ENCODE data around the gene AATF. TPM values are rescaled to one million over a fixed set of nuclear protein-coding genes. Genes with fewer than 3 reads are reported as not detected.

The AATF gene
- total RNA-seq, 1 experiment from 2014 or later, result 87.6 TPM

GRCh38 chr17:37026531-37026869, 77.7 kb downstream of the AATF start:
- intact Hi-C loops (cut with micrococcal nuclease; ENCODE audit: unreplicated experiment), result no loop called here
- H3K9me3 Mint-ChIP-seq (ENCODE audit: unreplicated experiment), result no peaks in the 10 kb centered on the region
- peaks cover 21% of the 10 kb centered on the region for H3K4me1 Mint-ChIP-seq (ENCODE audit: low read depth, unreplicated experiment)
- CTCF ChIA-PET, result no interaction called here
- Histone ChIP-seq H3K4me3 (ENCODE audit: low read depth, low read length) (no peak overlapping the region), H3K9me3 (no peaks in the 10 kb centered on the region), H3K4me1 (peaks cover 11% of the 10 kb centered on the region), H3K36me3 (ENCODE audit: control insufficient read depth, insufficient read depth, low read length) (no peaks in the 10 kb centered on the region), H3K27me3 (replicated peaks; ENCODE audit: control insufficient read depth, insufficient read depth, low read length) (no peaks in the 10 kb centered on the region)
- DNase-seq, result no peak
- H3K27ac Mint-ChIP-seq (ENCODE audit: unreplicated experiment), result no peak overlapping the region
- TF ChIP-seq, protein P1, sequence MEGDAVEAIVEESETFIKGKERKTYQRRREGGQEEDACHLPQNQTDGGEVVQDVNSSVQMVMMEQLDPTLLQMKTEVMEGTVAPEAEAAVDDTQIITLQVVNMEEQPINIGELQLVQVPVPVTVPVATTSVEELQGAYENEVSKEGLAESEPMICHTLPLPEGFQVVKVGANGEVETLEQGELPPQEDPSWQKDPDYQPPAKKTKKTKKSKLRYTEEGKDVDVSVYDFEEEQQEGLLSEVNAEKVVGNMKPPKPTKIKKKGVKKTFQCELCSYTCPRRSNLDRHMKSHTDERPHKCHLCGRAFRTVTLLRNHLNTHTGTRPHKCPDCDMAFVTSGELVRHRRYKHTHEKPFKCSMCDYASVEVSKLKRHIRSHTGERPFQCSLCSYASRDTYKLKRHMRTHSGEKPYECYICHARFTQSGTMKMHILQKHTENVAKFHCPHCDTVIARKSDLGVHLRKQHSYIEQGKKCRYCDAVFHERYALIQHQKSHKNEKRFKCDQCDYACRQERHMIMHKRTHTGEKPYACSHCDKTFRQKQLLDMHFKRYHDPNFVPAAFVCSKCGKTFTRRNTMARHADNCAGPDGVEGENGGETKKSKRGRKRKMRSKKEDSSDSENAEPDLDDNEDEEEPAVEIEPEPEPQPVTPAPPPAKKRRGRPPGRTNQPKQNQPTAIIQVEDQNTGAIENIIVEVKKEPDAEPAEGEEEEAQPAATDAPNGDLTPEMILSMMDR (IDR thresholded peaks at IDR 0.05; ENCODE audit: insufficient read depth in 1 of 2, low read depth in 1 of 2, low read length in 1 of 2, severe bottlenecking in 1 of 2, unreplicated experiment in 1 of 2), result no peak
- no peak overlapping the region for H3K4me3 Mint-ChIP-seq (ENCODE audit: unreplicated experiment)
- POLR2A ChIA-PET, result no interaction called here
- no peaks in the 10 kb centered on the region for H3K36me3 Mint-ChIP-seq (ENCODE audit: insufficient read depth, unreplicated experiment)
- no peaks in the 10 kb centered on the region for H3K27me3 Mint-ChIP-seq (ENCODE audit: insufficient read depth, unreplicated experiment)
- no TSS peak for BruUV-seq (replicated peaks)

GRCh38 chr17:37028040-37028439, 79.3 kb downstream of the AATF start:
- no peak overlapping the region for H3K4me3 ChIP-seq (ENCODE audit: low read depth, low read length)
- no peak overlapping the region for H3K27ac Mint-ChIP-seq (ENCODE audit: unreplicated experiment)
- peaks cover 18% of the 10 kb centered on the region for H3K4me1 Mint-ChIP-seq (ENCODE audit: low read depth, unreplicated experiment)
- ChIA-PET POLR2A (no interaction called here), CTCF (no interaction called here)
- no peaks in the 10 kb centered on the region for H3K36me3 ChIP-seq (ENCODE audit: control insufficient read depth, insufficient read depth, low read length)
- no peaks in the 10 kb centered on the region for H3K27me3 ChIP-seq (replicated peaks; ENCODE audit: control insufficient read depth, insufficient read depth, low read length)
- peaks cover 11% of the 10 kb centered on the region for H3K4me1 ChIP-seq
- TF ChIP-seq, protein P1 (IDR thresholded peaks at IDR 0.05; ENCODE audit: insufficient read depth in 1 of 2, low read depth in 1 of 2, low read length in 1 of 2, severe bottlenecking in 1 of 2, unreplicated experiment in 1 of 2), result no peak
- H3K9me3 Mint-ChIP-seq (ENCODE audit: unreplicated experiment), result no peaks in the 10 kb centered on the region
- intact Hi-C loops (cut with micrococcal nuclease; ENCODE audit: unreplicated experiment), result no loop called here
- H3K9me3 ChIP-seq, result no peaks in the 10 kb centered on the region
- H3K4me3 Mint-ChIP-seq (ENCODE audit: unreplicated experiment), result no peak overlapping the region
- no TSS peak for BruUV-seq (replicated peaks)
- DNase-seq, result no peak
- H3K36me3 Mint-ChIP-seq (ENCODE audit: insufficient read depth, unreplicated experiment), result no peaks in the 10 kb centered on the region
- H3K27me3 Mint-ChIP-seq (ENCODE audit: insufficient read depth, unreplicated experiment), result no peaks in the 10 kb centered on the region

- no peaks in the 10 kb centered on the region for H3K4me1 ChIP-seq
- Mint-ChIP-seq H3K9me3 (ENCODE audit: unreplicated experiment) (no peaks in the 10 kb centered on the region), H3K4me1 (ENCODE audit: low read depth, unreplicated experiment) (no peaks in the 10 kb centered on the region), H3K4me3 (ENCODE audit: unreplicated experiment) (no peak overlapping the region), H3K27ac (ENCODE audit: unreplicated experiment) (no peak overlapping the region), H3K36me3 (ENCODE audit: insufficient read depth, unreplicated experiment) (peaks cover 11% of the 10 kb centered on the region), H3K27me3 (ENCODE audit: insufficient read depth, unreplicated experiment) (no peaks in the 10 kb centered on the region)
- H3K4me3 ChIP-seq (ENCODE audit: low read depth, low read length), result no peak overlapping the region
- no peak for DNase-seq
- intact Hi-C loops (cut with micrococcal nuclease; ENCODE audit: unreplicated experiment), result no loop called here
- no peaks in the 10 kb centered on the region for H3K9me3 ChIP-seq
- TF ChIP-seq, protein P1 (IDR thresholded peaks at IDR 0.05; ENCODE audit: insufficient read depth in 1 of 2, low read depth in 1 of 2, low read length in 1 of 2, severe bottlenecking in 1 of 2, unreplicated experiment in 1 of 2), result no peak
- no TSS peak for BruUV-seq (replicated peaks)
- CTCF ChIA-PET, result no interaction called here
- H3K36me3 ChIP-seq (ENCODE audit: control insufficient read depth, insufficient read depth, low read length), result no peaks in the 10 kb centered on the region
- no peaks in the 10 kb centered on the region for H3K27me3 ChIP-seq (replicated peaks; ENCODE audit: control insufficient read depth, insufficient read depth, low read length)
- POLR2A ChIA-PET, result no interaction called here
Measured at GRCh38 chr17:37031493-37032083, 82.8 kb downstream of the AATF start.
